Measurements from ENCODE around the gene UBE2E2.

GRCh38 chr3:23202203-23202920, 765 bp upstream of the UBE2E2 start:
- no peak for TF ChIP-seq ZNF747 (tag by site-specific recombination; IDR thresholded peaks at IDR 0.05)
- TF ChIP-seq ATF2 (tag by site-specific recombination; IDR thresholded peaks at IDR 0.05; ENCODE audit: low read depth) = no peak
- TF ChIP-seq ZFP69B (tag by site-specific recombination; IDR thresholded peaks at IDR 0.05) = no peak
- TF ChIP-seq CTCF (tag by site-specific recombination; IDR thresholded peaks at IDR 0.05) = no peak
- TF ChIP-seq BCL11A (tag by site-specific recombination; IDR thresholded peaks at IDR 0.05; ENCODE audit: low read depth) = no peak
- TF ChIP-seq GLIS2 (tag by site-specific recombination; IDR thresholded peaks at IDR 0.05) = no peak

Measured in HEK293 (cell line).